GM10266 (cell line): ENCODE measurements around the gene PMEL.

Experiments
- DNase-seq: peaks from one replicate; pipeline ENCODE4 v3.0.0; 2012; ENCODE audit errors: extremely low spot score
- CTCF ChIP-seq: IDR thresholded peaks from 2 replicates; pipeline ENCODE4 v1.5.1; 2012; ENCODE audit warnings: mild to moderate bottlenecking, low read depth; ENCODE audit not compliant: control insufficient read depth, insufficient read depth; ENCODE audit errors: missing control alignments

Gene PMEL

GRCh38 chr12:55979069-55979468 is 13.2 kb upstream of the PMEL start:
- DNase-seq, result no peak
- no peak for TF ChIP-seq CTCF

GRCh38 chr12:55978393-55978792 is 12.6 kb upstream of the PMEL start:
- TF ChIP-seq CTCF, result no peak
- no peak for DNase-seq

GRCh38 chr12:55974308-55974730 is 8.5 kb upstream of the PMEL start:
- peak; percentile 32 for DNase-seq
- no peak for TF ChIP-seq CTCF

GRCh38 chr12:55973599-55974307 is 7.9 kb upstream of the PMEL start, which contains the start of gene RAB5B:
Gene RAB5B (plus strand): TSS chr12:55974078. CDS start chr12:55986961, 12,883 bp downstream.
- TF ChIP-seq CTCF, result no peak
- peak; percentile 92 for DNase-seq

GRCh38 chr12:55972911-55973598 is 7.2 kb upstream of the PMEL start:
- TF ChIP-seq CTCF, result no peak
- no peak for DNase-seq

GRCh38 chr12:55972456-55972855 is 6.6 kb upstream of the PMEL start:
- TF ChIP-seq CTCF, result no peak
- no peak for DNase-seq

- no peak for TF ChIP-seq CTCF
- DNase-seq, result no peak
Measured at GRCh38 chr12:55972042-55972441, 6.2 kb upstream of the PMEL start.
